Astrocyte of the cerebellum (primary cell): Measurements from ENCODE around the gene RNF149.
A peak's percentile ranks its signal among the peaks of the same experiment; 100 is the strongest.

Source experiments
- DNase-seq: peaks from one replicate; pipeline ENCODE4 v3.0.0-alpha.2; 2011; ENCODE audit warnings: low read depth
- H3K4me3 ChIP-seq: 2 replicates; pipeline ENCODE4 v1.5.1; 2011; ENCODE audit warnings: mild to moderate bottlenecking, low read depth, low read length, moderate library complexity
- CTCF ChIP-seq: IDR thresholded peaks from 2 replicates; pipeline ENCODE4 v1.5.1; 2012; ENCODE audit warnings: low read length, low read depth, moderate library complexity, mild to moderate bottlenecking; ENCODE audit errors: missing control alignments
- in situ Hi-C: cut with HindIII; loops from 2 replicates; pipeline ENCODE4 v1.10.0; 2017; ENCODE audit warnings: low sequenced_read_pairs

Gene RNF149

GRCh38 chr2:101351207-101351606 is 42.7 kb upstream of the RNF149 start:
- in situ Hi-C loops: no loop called here
- H3K4me3 ChIP-seq: no peak overlapping the region
- TF ChIP-seq CTCF: no peak
- DNase-seq: no peak

- in situ Hi-C loops: no loop called here
- H3K4me3 ChIP-seq: no peak overlapping the region
- peak; percentile 38 for DNase-seq
- TF ChIP-seq CTCF: peak; percentile 56
Observed at GRCh38 chr2:101349893-101350662, 41.6 kb upstream of the RNF149 start.

GRCh38 chr2:101348883-101349282 is 40.4 kb upstream of the RNF149 start:
- no peak for TF ChIP-seq CTCF
- DNase-seq: no peak

GRCh38 chr2:101346909-101347308 is 38.4 kb upstream of the RNF149 start:
- TF ChIP-seq CTCF: no peak
- no peak overlapping the region for H3K4me3 ChIP-seq
- in situ Hi-C loops: no loop called here
- no peak for DNase-seq

More at GRCh38 chr2:101348883-101349282, 40.4 kb upstream of the RNF149 start:
- in situ Hi-C loops: no loop called here
- H3K4me3 ChIP-seq: no peak overlapping the region

- no peak for DNase-seq
- no peak overlapping the region for H3K4me3 ChIP-seq
- in situ Hi-C loops: no loop called here
- no peak for TF ChIP-seq CTCF
Observed at GRCh38 chr2:101344137-101344536, 35.6 kb upstream of the RNF149 start.

GRCh38 chr2:101342625-101343008 is 34.1 kb upstream of the RNF149 start:
- H3K4me3 ChIP-seq: no peak overlapping the region
- in situ Hi-C loops: no loop called here
- TF ChIP-seq CTCF: no peak
- no peak for DNase-seq
